Suprapubic skin (tissue), 4 donors: ENCODE results near the gene CD248. TPM values are rescaled to one million over a fixed set of nuclear protein-coding genes. Genes with fewer than 3 reads are reported as not detected.

ENCODE experiments used
- DNase-seq, 2 donors: peaks; one replicate each; pipeline ENCODE4 v3.0.0-alpha.2; 2019; ENCODE audit warnings: low spot score in 2 of 2
- H3K27ac ChIP-seq: fragments of 200-600 bp; sonication (generic); one replicate; pipeline ENCODE4 v1.5.1; 2019
- H3K27me3 ChIP-seq: fragments of 200-600 bp; sonication (generic); one replicate; pipeline ENCODE4 v1.5.1; 2019
- H3K36me3 ChIP-seq: fragments of 200-600 bp; sonication (generic); one replicate; pipeline ENCODE4 v1.5.1; 2019
- H3K4me1 ChIP-seq: fragments of 200-600 bp; sonication (generic); one replicate; pipeline ENCODE4 v1.5.1; 2019
- H3K4me3 ChIP-seq: fragments of 200-600 bp; sonication (generic); one replicate; pipeline ENCODE4 v1.5.1; 2019; ENCODE audit warnings: mild to moderate bottlenecking
- H3K9me3 ChIP-seq: fragments of 200-600 bp; sonication (generic); one replicate; pipeline ENCODE4 v1.5.1; 2019
- CTCF ChIP-seq, 2 donors: fragments of 200-600 bp in 1 of 2; fragments of 450-650 bp in 1 of 2; sonication (generic) in 1 of 2; IDR thresholded peaks; one replicate each; pipeline ENCODE4 v1.5.1; 2016 to 2019; ENCODE audit warnings: antibody characterized with exemption in 2 of 2, mild to moderate bottlenecking in 1 of 2, moderate library complexity in 1 of 2
- EP300 ChIP-seq: sonication (generic); formaldehyde crosslinking; IDR thresholded peaks from one replicate; pipeline ENCODE4 v1.6.1; 2017; ENCODE audit warnings: antibody characterized with exemption
- POLR2A ChIP-seq, 2 donors: fragments of 450-650 bp; IDR thresholded peaks; one replicate each; pipeline ENCODE4 v1.6.1; 2017; ENCODE audit warnings: antibody characterized with exemption in 2 of 2, mild to moderate bottlenecking in 2 of 2, moderate library complexity in 2 of 2
- POLR2AphosphoS5 ChIP-seq, 3 donors: sonication (generic); formaldehyde crosslinking; IDR thresholded peaks; one replicate each; pipeline ENCODE4 v1.6.1; 2017; ENCODE audit warnings: antibody characterized with exemption in 3 of 3
- WGBS: methylation state at CpG from one replicate; pipeline ENCODE4 v1.1.5; 2018; 5-methylcytosine and 5-hydroxymethylcytosine counted together
- total RNA-seq, 4 donors: library from RNA; depleted of rRNA; stranded (reverse); fragments of >200 nt; gene quantifications; one replicate each; pipeline ENCODE4 v1.1.0, GENCODE V29; 2016

The CD248 gene
- total RNA-seq, 4 donors from 2014 or later: 5.9 to 32.6 (median 19.2) TPM

- no peak for DNase-seq
- H3K9me3 ChIP-seq: no peaks in the 10 kb centered on the region
- peaks cover 47% of the 10 kb centered on the region for H3K4me1 ChIP-seq
- peaks cover 60% of the 10 kb centered on the region for H3K36me3 ChIP-seq
- WGBS: 86% methylated on average over 1 of the region's 2 CpGs
- H3K4me3 ChIP-seq: no peak overlapping the region
- TF ChIP-seq POLR2A (IDR thresholded peaks at IDR 0.05): no peak
- no peak for TF ChIP-seq POLR2AphosphoS5 (IDR thresholded peaks at IDR 0.05)
- no peak for TF ChIP-seq EP300
- no peak for TF ChIP-seq CTCF (IDR thresholded peaks at IDR 0.05)
- no peak overlapping the region for H3K27ac ChIP-seq
- H3K27me3 ChIP-seq: no peaks in the 10 kb centered on the region
These were observed 44.2 kb downstream of the CD248 start for GRCh38 chr11:66272596-66272995.

- Histone ChIP-seq H3K27me3 (no peaks in the 10 kb centered on the region), H3K9me3 (no peaks in the 10 kb centered on the region), H3K4me3 (no peak overlapping the region), H3K27ac (no peak overlapping the region), H3K4me1 (peaks cover 51% of the 10 kb centered on the region), H3K36me3 (peaks cover 58% of the 10 kb centered on the region)
- 91% methylated on average over 7 of the region's 7 CpGs for WGBS
- no peak for TF ChIP-seq POLR2AphosphoS5 (IDR thresholded peaks at IDR 0.05)
- TF ChIP-seq CTCF (IDR thresholded peaks at IDR 0.05): no peak
- no peak for TF ChIP-seq EP300
- no peak for TF ChIP-seq POLR2A (IDR thresholded peaks at IDR 0.05)
- no peak for DNase-seq
These were observed 45.0 kb downstream of the CD248 start for GRCh38 chr11:66271816-66272215.

- no peak for DNase-seq
- Histone ChIP-seq H3K36me3 (peaks cover 43% of the 10 kb centered on the region), H3K4me1 (peaks cover 51% of the 10 kb centered on the region), H3K9me3 (no peaks in the 10 kb centered on the region), H3K27me3 (no peaks in the 10 kb centered on the region), H3K4me3 (peak overlapping the region; percentile 86), H3K27ac (peak overlapping the region; percentile 97)
- TF ChIP-seq POLR2AphosphoS5 (IDR thresholded peaks at IDR 0.05): no peak
- WGBS: 2% methylated on average over 32 of the region's 32 CpGs
These were observed 47.6 kb downstream of the CD248 start for GRCh38 chr11:66268952-66269905.

GRCh38 chr11:66268244-66268951 is 48.4 kb downstream of the CD248 start, which contains the start of gene RAB1B:
Gene RAB1B, plus strand, starts transcription at chr11:66268639. Its CDS starts 41 bp downstream, at chr11:66268680.
- Histone ChIP-seq H3K4me1 (peaks cover 42% of the 10 kb centered on the region), H3K27me3 (no peaks in the 10 kb centered on the region), H3K36me3 (peaks cover 42% of the 10 kb centered on the region), H3K4me3 (peak within 1 kb of the TSS; percentile 86), H3K9me3 (no peaks in the 10 kb centered on the region), H3K27ac (peak within 1 kb of the TSS; percentile 97)
- TF ChIP-seq CTCF (IDR thresholded peaks at IDR 0.05) (no peak), EP300 (no peak), POLR2AphosphoS5 (IDR thresholded peaks at IDR 0.05) (peak in 1 of 3 donors; percentile 78), POLR2A (IDR thresholded peaks at IDR 0.05) (peak in 1 of 2 donors; percentile 50)
- WGBS: 0% methylated on average over 47 of the region's 64 CpGs
- peak; percentile 100 for DNase-seq

GRCh38 chr11:66267379-66268243 is 49.2 kb downstream of the CD248 start:
- WGBS: 0% methylated on average over 38 of the region's 61 CpGs
- Histone ChIP-seq H3K4me3 (peak overlapping the region; percentile 86), H3K36me3 (peaks cover 42% of the 10 kb centered on the region), H3K4me1 (peaks cover 41% of the 10 kb centered on the region), H3K27me3 (no peaks in the 10 kb centered on the region), H3K9me3 (no peaks in the 10 kb centered on the region), H3K27ac (peak overlapping the region; percentile 97)
- TF ChIP-seq POLR2AphosphoS5 (IDR thresholded peaks at IDR 0.05) (peak in 1 of 3 donors; percentile 10), POLR2A (IDR thresholded peaks at IDR 0.05) (peak in 1 of 2 donors; percentile 41), EP300 (no peak), CTCF (IDR thresholded peaks at IDR 0.05) (peak in 1 of 2 donors; percentile 10)
- DNase-seq: peak; percentile 93 to 94
